Psoas muscle (tissue), 8 donors: ENCODE results near the gene COMP. TPM values are rescaled to one million over a fixed set of nuclear protein-coding genes. Genes with fewer than 3 reads are reported as not detected.
A peak's percentile ranks its signal among the peaks of the same experiment; 100 is the strongest.

Source experiments
- ATAC-seq, 4 donors: fragments of 200-7000 bp; cut with Tn5 transposase; one replicate each; pipeline ENCODE4 v1.9.1; 2020; ENCODE audit warnings: moderate library complexity in 3 of 4, mild to moderate bottlenecking in 2 of 4
- DNase-seq, 2 donors: peaks; one replicate each; pipeline ENCODE4 v3.0.0-alpha.2; 2020
- H3K27ac ChIP-seq: fragments of 200-600 bp; one replicate; pipeline ENCODE4 v1.8.0; 2022
- H3K27me3 ChIP-seq, 3 donors: fragments of 200-600 bp in 1 of 3; one replicate each; pipeline versions ENCODE4 v1.6.1 to v1.8.0; 2013 to 2022; ENCODE audit warnings: low read length in 2 of 3, mild to moderate bottlenecking in 2 of 3, moderate library complexity in 1 of 3; ENCODE audit not compliant: insufficient read depth in 3 of 3
- H3K36me3 ChIP-seq, 2 donors: fragments of 200-600 bp in 1 of 2; one replicate each; pipeline versions ENCODE4 v1.6.1 to v1.8.0; 2013 to 2022; ENCODE audit warnings: low read depth in 1 of 2, mild to moderate bottlenecking in 1 of 2, moderate library complexity in 1 of 2; ENCODE audit not compliant: insufficient read depth in 1 of 2
- H3K4me1 ChIP-seq: fragments of 200-600 bp; one replicate; pipeline ENCODE4 v1.8.0; 2022
- H3K4me3 ChIP-seq: fragments of 200-600 bp; one replicate; pipeline ENCODE4 v1.8.0; 2022; ENCODE audit warnings: mild to moderate bottlenecking
- H3K9me3 ChIP-seq: fragments of 200-600 bp; one replicate; pipeline ENCODE4 v1.8.0; 2022
- WGBS, 3 donors: extraction: QIAGEN DNeasy Blood & Tissue Kit; methylation state at CpG; one replicate each; pipeline versions ENCODE4 v1.1.6 to v1.1.7; 2013; 5-methylcytosine and 5-hydroxymethylcytosine counted together
- intact Hi-C, 2 donors: fragments of 100-400 bp; cut with DNase I; formaldehyde crosslinking; loops; one replicate each; pipeline versions ENCODE4 v1.11.0 to v1.14.2; 2022
- polyA plus RNA-seq, 3 donors: library from polyadenylated mRNA; stranded (reverse); fragments of 200-250 nt; gene quantifications; one replicate each; pipeline ENCODE4 v1.2.3, GENCODE V29; 2013
- total RNA-seq, 4 donors: library from RNA; stranded (reverse); fragmentation: NEBNext Ultra II Directional in 2 of 4; extraction: Animal tissue kit (Norgen Biotek cat#: 25700) in 2 of 4; gene quantifications; one replicate each; pipeline versions ENCODE4 v1.2.1 to v1.2.4, GENCODE V29; 2021 to 2023
- TF ChIP-seq, protein P1 (sequence below): fragments of 200-600 bp; IDR thresholded peaks from one replicate; pipeline ENCODE4 v1.8.0; 2022; ENCODE audit warnings: antibody characterized with exemption
- donor health status: healthy with polysubstance abuse.
- donor health status: DM: no; HTN: no; CAD: no; lungs with moderate emphysema.
- donor health status: Bipolar disorder and iron deficiency.
- donor health status: healthy.
- donor health status: DM: yes; HTN: yes; CAD: no.
- donor health status: DM: no; HTN: no; CAD: no.
- donor health status: DM: no; HTN: no; CAD: no.
- donor health status: DM: yes; HTN: yes; CAD: no.

Gene COMP
- total and polyA plus RNA-seq, 7 donors: 0.10 to 1.8 (median 0.84) TPM; not detected in 1

DNA sequence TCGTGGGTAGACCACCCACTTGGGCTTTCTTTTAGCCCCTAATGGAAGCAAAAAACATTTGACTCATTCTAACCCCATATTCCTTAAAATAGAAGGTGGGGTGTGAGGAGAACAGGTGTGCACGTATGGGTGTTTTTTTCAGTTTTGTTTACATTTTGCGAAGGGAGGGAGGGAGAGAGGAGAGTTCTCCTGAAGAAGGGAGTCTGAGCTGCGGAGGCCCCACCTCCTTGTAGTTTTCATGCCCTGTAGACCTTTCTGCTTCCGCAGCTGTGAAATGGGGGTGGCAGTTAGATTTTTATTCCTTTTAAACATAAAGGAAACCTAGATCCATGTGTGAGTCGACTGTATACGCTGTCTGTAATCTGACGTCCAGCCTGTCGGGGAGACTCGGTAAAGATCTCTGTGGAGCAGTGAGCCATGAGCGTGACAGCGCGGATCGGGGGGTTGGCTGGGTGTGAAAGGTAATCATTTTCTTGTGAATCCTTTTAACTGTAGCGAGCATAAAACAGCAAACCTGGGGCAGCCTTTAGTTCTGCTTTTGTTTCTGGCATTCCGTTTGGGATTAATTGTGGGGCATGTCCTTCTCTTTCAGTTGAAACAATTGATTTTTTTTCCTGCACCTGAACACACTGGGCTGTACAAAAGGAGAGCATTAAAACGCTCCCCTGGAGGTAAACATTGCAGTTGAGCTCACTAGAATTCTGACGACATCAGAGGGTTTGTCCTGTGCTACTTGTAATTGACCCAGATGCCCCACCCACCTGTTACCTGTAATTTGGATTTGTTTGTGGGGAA is 42.9 kb upstream of the COMP start:
- WGBS, 3 donors: 21 to 38% (median 29%) methylated on average over 18 of the region's 18 CpGs

DNA sequence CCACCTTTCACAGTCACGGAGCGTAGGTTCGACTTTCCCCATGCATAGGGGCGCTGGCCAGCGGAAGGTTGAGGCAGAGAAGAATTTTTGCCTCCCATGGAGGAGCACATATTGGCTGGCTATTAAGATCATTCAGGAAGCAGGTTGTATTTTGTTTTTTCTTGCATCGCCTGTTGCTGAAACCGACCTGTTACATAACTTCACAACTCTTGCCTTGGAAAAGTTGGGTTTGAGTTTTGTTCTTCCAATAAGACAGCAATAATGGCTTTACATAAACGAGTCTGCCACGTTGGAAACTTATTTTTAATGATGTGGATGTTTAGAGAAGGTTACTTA is 42.0 kb upstream of the COMP start:
- Histone ChIP-seq H3K4me1 (peaks cover 33% of the 10 kb centered on the region), H3K36me3 (peaks cover 4 to 27% of the 10 kb centered on the region in 2 donors), H3K9me3 (no peaks in the 10 kb centered on the region), H3K4me3 (peak overlapping the region; percentile 97), H3K27ac (peak overlapping the region; percentile 93), H3K27me3 (no peaks in the 10 kb centered on the region)
- intact Hi-C loops: loop anchor here in 1 of 2 donors (10.0 kb wide), 1 partner anchor 148 kb away; the partner anchor contains the start of gene CRTC1
- TF ChIP-seq, protein P1, sequence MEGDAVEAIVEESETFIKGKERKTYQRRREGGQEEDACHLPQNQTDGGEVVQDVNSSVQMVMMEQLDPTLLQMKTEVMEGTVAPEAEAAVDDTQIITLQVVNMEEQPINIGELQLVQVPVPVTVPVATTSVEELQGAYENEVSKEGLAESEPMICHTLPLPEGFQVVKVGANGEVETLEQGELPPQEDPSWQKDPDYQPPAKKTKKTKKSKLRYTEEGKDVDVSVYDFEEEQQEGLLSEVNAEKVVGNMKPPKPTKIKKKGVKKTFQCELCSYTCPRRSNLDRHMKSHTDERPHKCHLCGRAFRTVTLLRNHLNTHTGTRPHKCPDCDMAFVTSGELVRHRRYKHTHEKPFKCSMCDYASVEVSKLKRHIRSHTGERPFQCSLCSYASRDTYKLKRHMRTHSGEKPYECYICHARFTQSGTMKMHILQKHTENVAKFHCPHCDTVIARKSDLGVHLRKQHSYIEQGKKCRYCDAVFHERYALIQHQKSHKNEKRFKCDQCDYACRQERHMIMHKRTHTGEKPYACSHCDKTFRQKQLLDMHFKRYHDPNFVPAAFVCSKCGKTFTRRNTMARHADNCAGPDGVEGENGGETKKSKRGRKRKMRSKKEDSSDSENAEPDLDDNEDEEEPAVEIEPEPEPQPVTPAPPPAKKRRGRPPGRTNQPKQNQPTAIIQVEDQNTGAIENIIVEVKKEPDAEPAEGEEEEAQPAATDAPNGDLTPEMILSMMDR: no peak
- 4 to 11% (median 7%) methylated on average over 9 of the region's 9 CpGs for WGBS, 3 donors
- no peak for DNase-seq
- ATAC-seq: no peak

More for the DNA sequence above, 42.9 kb upstream of the COMP start:
- no peak for DNase-seq
- peak overlapping the region; percentile 97 for H3K4me3 ChIP-seq
- intact Hi-C loops: loop anchor here in 1 of 2 donors (10.0 kb wide), 1 partner anchor 149 kb away; the partner anchor contains the start of gene CRTC1
- no peak overlapping the region for H3K27ac ChIP-seq
- no peaks in the 10 kb centered on the region for H3K9me3 ChIP-seq
- peaks cover 4 to 27% of the 10 kb centered on the region in 2 donors for H3K36me3 ChIP-seq
- TF ChIP-seq, protein P1: no peak
- peaks cover 42% of the 10 kb centered on the region for H3K4me1 ChIP-seq
- H3K27me3 ChIP-seq: no peaks in the 10 kb centered on the region
- ATAC-seq: no peak

DNA sequence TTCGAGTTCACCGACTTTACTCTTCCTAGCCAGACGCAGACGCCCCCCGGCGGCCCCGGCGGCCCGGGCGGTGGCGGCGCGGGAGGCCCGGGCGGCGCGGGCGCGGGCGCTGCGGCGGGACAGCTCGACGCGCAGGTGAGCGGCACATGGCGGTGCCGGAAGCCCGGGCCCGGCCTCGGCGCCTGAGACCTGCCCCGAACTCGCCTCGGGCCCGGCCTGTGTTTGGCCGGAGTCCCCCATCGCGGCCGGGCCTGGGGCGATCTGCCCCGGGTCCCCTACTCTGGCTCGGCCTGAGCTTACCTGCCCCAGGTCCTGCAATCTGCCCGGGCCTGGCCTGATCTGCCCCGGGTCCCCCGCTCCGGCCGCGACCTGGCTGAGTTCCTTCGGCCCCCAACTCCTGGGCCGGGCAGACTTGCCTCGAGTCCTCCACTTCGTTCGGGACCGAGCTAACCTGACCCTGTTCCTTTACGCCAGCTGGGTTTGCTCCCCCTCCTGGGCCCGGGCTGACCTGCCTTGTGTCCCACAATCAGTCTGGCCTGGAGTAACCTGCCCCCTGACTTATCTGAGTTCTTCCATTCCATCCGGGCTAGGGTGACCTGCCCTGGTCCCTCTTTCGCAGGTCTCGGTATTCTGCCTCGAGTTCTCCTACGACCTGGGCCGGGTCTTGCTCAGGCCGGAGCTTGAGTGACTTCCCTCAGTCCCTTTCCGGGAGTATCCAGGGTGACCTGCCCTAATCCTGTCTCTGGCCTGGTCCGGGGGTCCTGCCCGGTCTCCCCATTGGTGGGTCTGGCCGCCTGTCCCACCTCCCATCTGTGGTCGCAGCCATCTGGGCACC is 41.4 kb upstream of the COMP start:
- 0 to 1% (median 1%) methylated on average over 51 to 69 of the region's 69 CpGs for WGBS, 3 donors
- H3K4me3 ChIP-seq: peak overlapping the region; percentile 97
- H3K9me3 ChIP-seq: peaks cover 3% of the 10 kb centered on the region
- TF ChIP-seq, protein P1: no peak
- intact Hi-C loops: loop anchor here in 1 of 2 donors (10.0 kb wide), 1 partner anchor 148 kb away; the partner anchor contains the start of gene CRTC1
- no peaks in the 10 kb centered on the region for H3K27me3 ChIP-seq
- DNase-seq (no peak), ATAC-seq (peak; percentile 26 to 46 (median 39))
- peaks cover 28% of the 10 kb centered on the region for H3K4me1 ChIP-seq
- peak overlapping the region; percentile 93 for H3K27ac ChIP-seq
- peaks cover 4 to 27% of the 10 kb centered on the region in 2 donors for H3K36me3 ChIP-seq

DNA sequence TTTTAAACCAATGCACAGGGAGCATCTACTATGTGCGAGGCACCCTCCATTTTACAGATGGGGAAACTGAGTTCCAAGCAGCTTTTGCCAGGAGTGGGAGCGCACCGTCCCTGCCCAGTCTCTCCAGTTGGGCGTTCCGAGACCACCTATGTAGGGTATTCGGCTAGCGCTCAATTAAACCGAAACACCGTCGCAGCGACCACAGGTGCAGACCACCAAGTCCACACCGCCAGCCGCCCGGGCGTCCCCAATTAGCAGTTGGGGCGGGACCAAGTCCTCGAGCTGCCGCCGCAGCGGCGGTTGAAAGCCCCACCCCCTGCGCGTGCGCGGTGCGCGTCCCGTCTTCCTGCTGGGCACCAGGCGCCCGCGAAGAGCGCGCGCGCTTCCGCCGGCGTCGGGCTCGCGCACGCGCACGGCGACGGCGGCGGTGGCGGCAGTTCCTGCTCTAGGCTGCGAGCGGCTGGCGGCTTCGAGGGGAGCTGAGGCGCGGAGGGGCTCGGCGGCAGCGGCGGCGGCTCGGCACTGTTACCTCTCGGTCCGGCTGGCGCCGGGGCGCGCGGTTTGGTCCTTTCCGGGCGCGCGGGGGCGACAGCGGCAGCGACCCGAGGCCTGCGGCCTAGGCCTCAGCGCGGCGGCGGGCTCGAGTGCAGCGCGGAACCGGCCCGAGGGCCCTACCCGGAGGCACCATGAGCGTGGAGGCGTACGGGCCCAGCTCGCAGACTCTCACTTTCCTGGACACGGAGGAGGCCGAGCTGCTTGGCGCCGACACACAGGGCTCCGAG is 40.6 kb upstream of the COMP start, which contains the start of gene UPF1:
UPF1 (plus strand) TSS at position 436 of the 782 bp plus-strand sequence; CDS start at position 687, 251 bp downstream.
- intact Hi-C loops: loop anchor here in 1 of 2 donors (10.0 kb wide), 1 partner anchor 147 kb away; the partner anchor contains the start of gene CRTC1
- peaks cover 11% of the 10 kb centered on the region for H3K9me3 ChIP-seq
- 0 to 1% (median 0%) methylated on average over 73 to 96 of the region's 96 CpGs for WGBS, 3 donors
- ATAC-seq (peak; percentile 93 to 96 (median 94)), DNase-seq (peak; percentile 95 to 98)
- TF ChIP-seq, protein P1: no peak
- peak within 1 kb of the TSS; percentile 97 for H3K4me3 ChIP-seq
- peaks cover 4 to 27% of the 10 kb centered on the region in 2 donors for H3K36me3 ChIP-seq
- peaks cover 28% of the 10 kb centered on the region for H3K4me1 ChIP-seq
- no peaks in the 10 kb centered on the region for H3K27me3 ChIP-seq
- peak within 1 kb of the TSS; percentile 93 for H3K27ac ChIP-seq
